HepG2 (cell line): ENCODE results near the gene KIFC1. TPM values are rescaled to one million over a fixed set of nuclear protein-coding genes. Genes with fewer than 3 reads are reported as not detected.

ENCODE experiments used
- AHR ChIP-seq: IDR thresholded peaks from 2 replicates; pipeline ENCODE4 v1.6.1; 2018; ENCODE audit warnings: missing genetic modification reagents, missing compliant biosample characterization
- MEIS2 ChIP-seq: sonication (generic); formaldehyde crosslinking; IDR thresholded peaks from 2 replicates; pipeline ENCODE4 v1.9.0; 2021; ENCODE audit warnings: mild to moderate bottlenecking, missing genetic modification reagents
- NPAS2 ChIP-seq: sonication (generic); formaldehyde crosslinking; IDR thresholded peaks from 2 replicates; pipeline ENCODE4 v1.8.0; 2022; ENCODE audit warnings: mild to moderate bottlenecking, missing genetic modification reagents, borderline replicate concordance
- ZBTB40 ChIP-seq, 2 experiments: fragments of 450-650 bp in 1 of 2; sonication (generic) in 1 of 2; formaldehyde crosslinking in 1 of 2; IDR thresholded peaks; 2 replicates each; pipeline versions ENCODE4 v1.6.1 to v1.8.0; 2016 to 2022; ENCODE audit warnings: antibody characterized with exemption in 1 of 2, mild to moderate bottlenecking in 1 of 2, missing genetic modification reagents in 1 of 2
- ZNF292 ChIP-seq: sonication (generic); formaldehyde crosslinking; IDR thresholded peaks from 2 replicates; pipeline ENCODE4 v1.8.1; 2022; ENCODE audit warnings: mild to moderate bottlenecking, low read depth, missing genetic modification reagents, borderline replicate concordance
- ZNF407 ChIP-seq: sonication (generic); formaldehyde crosslinking; IDR thresholded peaks from one replicate; pipeline ENCODE4 v1.5.1; 2020; ENCODE audit warnings: mild to moderate bottlenecking, missing genetic modification reagents; ENCODE audit errors: not compliant biosample characterization
- ZNF441 ChIP-seq: sonication (generic); formaldehyde crosslinking; IDR thresholded peaks from 2 replicates; pipeline ENCODE4 v1.7.0; 2021; ENCODE audit warnings: missing genetic modification reagents, borderline replicate concordance
- ZNF496 ChIP-seq: sonication (generic); formaldehyde crosslinking; IDR thresholded peaks from 2 replicates; pipeline ENCODE4 v1.8.1; 2023; ENCODE audit warnings: mild to moderate bottlenecking, moderate library complexity, missing genetic modification reagents; ENCODE audit not compliant: insufficient replicate concordance
- ZNF556 ChIP-seq: sonication (generic); formaldehyde crosslinking; IDR thresholded peaks from 2 replicates; pipeline ENCODE4 v1.4.0; 2020; ENCODE audit warnings: mild to moderate bottlenecking, missing genetic modification reagents, borderline replicate concordance
- ZNF605 ChIP-seq: sonication (generic); formaldehyde crosslinking; IDR thresholded peaks from 2 replicates; pipeline ENCODE4 v1.8.0; 2022; ENCODE audit warnings: mild to moderate bottlenecking, missing genetic modification reagents
- polyA plus RNA-seq, 8 experiments: library from polyadenylated mRNA; depleted of rRNA in 3 of 8; stranded (reverse) in 7 of 8; unstranded in 1 of 8; fragments of >200 nt; fragmentation: Illumina TruSeq in 4 of 8; extraction: Trizol in 4 of 8; gene quantifications; 2 replicates each; pipeline versions ENCODE4 v1.2.1 to v1.2.3, GENCODE V29; 2011 to 2016; ENCODE audit warnings: low read depth in 4 of 8, missing spikeins in 1 of 8, mixed read lengths in 1 of 8; ENCODE audit not compliant: insufficient read depth in 1 of 8
- total RNA-seq, 5 experiments: library from RNA; depleted of rRNA; stranded (reverse); fragments of >200 nt; fragmentation: Illumina TruSeq; extraction: Trizol; gene quantifications; 2 replicates each; pipeline ENCODE4 v1.2.3, GENCODE V29; 2016; ENCODE audit warnings: low read depth in 1 of 5

Gene KIFC1
- total and polyA plus RNA-seq, 2 of the 13 experiments (the other 11 are each of a cell fraction or from before 2014, with no cell fraction given) = 25.0 to 45.5 TPM

GRCh38 chr6:33391278-33391921, at the start of gene KIFC1 (continued):
- TF ChIP-seq ZNF407 (CRISPR knock-in tag) (no peak), ZNF605 (peak; percentile 98), ZBTB40 (IDR thresholded peaks at IDR 0.05) (peak; percentile 78), ZBTB40 (CRISPR knock-in tag; IDR thresholded peaks at IDR 0.05) (peak; percentile 80), ZNF496 (CRISPR knock-in tag) (no peak), ZNF441 (peak; percentile 81), MEIS2 (CRISPR knock-in tag) (peak; percentile 46; the same call in 1 of the 2 replicates), ZNF556 (CRISPR knock-in tag) (peak; percentile 76; the same call in 1 of the 2 replicates), ZNF292 (CRISPR knock-in tag) (no peak; the same call in 1 of the 2 replicates), NPAS2 (CRISPR knock-in tag) (no peak), AHR (peak; percentile 85; the same call in 1 of the 2 replicates)
